Inflammatory macrophage treated with lipopolysaccharide for 1 hour (primary cell): ENCODE measurements around the gene DIP2A.
"Not testable (repeated sequence)": the region's sequence is repeated elsewhere in the genome, so short reads cannot be mapped to it uniquely, and the experiment has no call there.

Experiments
- DNase-seq, 2 donors: peaks; one replicate each; pipeline ENCODE4 v3.0.0-alpha.2; 2020 to 2022

The DIP2A gene

GRCh38 chr21:46482846-46483231, 24.1 kb downstream of the DIP2A start:
- no peak for DNase-seq

- DNase-seq, result no peak
These were observed 24.9 kb downstream of the DIP2A start for GRCh38 chr21:46483300-46484295.

GRCh38 chr21:46486481-46487126, 27.9 kb downstream of the DIP2A start:
- no peak for DNase-seq

- no peak for DNase-seq
These were observed 30.5 kb downstream of the DIP2A start for GRCh38 chr21:46489162-46489663.

GRCh38 chr21:46489800-46490199, 31.1 kb downstream of the DIP2A start:
- DNase-seq, result no peak

GRCh38 chr21:46491553-46491952, 32.9 kb downstream of the DIP2A start:
- no peak for DNase-seq

GRCh38 chr21:46492851-46493250, 34.2 kb downstream of the DIP2A start:
- no peak for DNase-seq

GRCh38 chr21:46493828-46494227, 35.1 kb downstream of the DIP2A start:
- no peak for DNase-seq

GRCh38 chr21:46498335-46499050, 39.8 kb downstream of the DIP2A start:
- DNase-seq, result no peak

- DNase-seq, result no peak
These were observed 41.7 kb downstream of the DIP2A start for GRCh38 chr21:46500224-46500861.

GRCh38 chr21:46503922-46504550, 45.3 kb downstream of the DIP2A start:
- no peak for DNase-seq

- DNase-seq, result peak; percentile 26 to 57
These were observed 46.0 kb downstream of the DIP2A start for GRCh38 chr21:46504666-46505065.

- no peak for DNase-seq
These were observed 48.9 kb downstream of the DIP2A start for GRCh38 chr21:46507562-46507961.

- DNase-seq, result no peak
These were observed 51.2 kb downstream of the DIP2A start for GRCh38 chr21:46509741-46510502.

GRCh38 chr21:46515109-46515508, 56.4 kb downstream of the DIP2A start:
- peak; percentile 25 to 26 for DNase-seq

GRCh38 chr21:46516068-46516467, 57.4 kb downstream of the DIP2A start:
- no peak for DNase-seq

- DNase-seq, result no peak
These were observed 58.7 kb downstream of the DIP2A start for GRCh38 chr21:46517361-46517760.

- no peak for DNase-seq
These were observed 60.4 kb downstream of the DIP2A start for GRCh38 chr21:46518983-46519583.

- DNase-seq, result not testable (repeated sequence)
These were observed 68.7 kb downstream of the DIP2A start for GRCh38 chr21:46527393-46527792.

GRCh38 chr21:46527801-46528200, 69.1 kb downstream of the DIP2A start:
- no peak for DNase-seq

GRCh38 chr21:46532080-46532479, 73.4 kb downstream of the DIP2A start:
- no peak for DNase-seq
